HL-60 (cell line): ENCODE data around the gene VAT1L.

Experiments used
- DNase-seq, 2 experiments: peaks; one replicate each; pipeline ENCODE4 v3.0.0-alpha.2; 2010 to 2020; ENCODE audit warnings: low read depth in 1 of 2, low spot score in 1 of 2
- H3K27ac ChIP-seq: fragments of 250-450 bp; sonication (Bioruptor Pico); replicated peaks from 2 replicates; pipeline ENCODE4 v1.5.1; 2020; ENCODE audit warnings: mild to moderate bottlenecking, moderate library complexity
- H3K27me3 ChIP-seq: fragments of 250-450 bp; sonication (Bioruptor Pico); 2 replicates; pipeline ENCODE4 v1.5.1; 2021; ENCODE audit warnings: mild to moderate bottlenecking, moderate library complexity; ENCODE audit not compliant: insufficient read depth, poor library complexity, severe bottlenecking
- H3K4me3 ChIP-seq: replicated peaks from 2 replicates; pipeline ENCODE4 v1.5.1; 2011; ENCODE audit warnings: mild to moderate bottlenecking, control low read depth, low read length; ENCODE audit not compliant: insufficient read depth
- CTCF ChIP-seq: IDR thresholded peaks from one replicate; pipeline ENCODE4 v1.5.1; 2011; ENCODE audit warnings: low read length, control low read depth, inconsistent platforms; ENCODE audit not compliant: insufficient read depth
- GABPA ChIP-seq: IDR thresholded peaks from 2 replicates; pipeline ENCODE4 v1.6.1; 2012; ENCODE audit warnings: low read depth
- POLR2AphosphoS5 ChIP-seq: IDR thresholded peaks from 2 replicates; pipeline ENCODE4 v1.6.1; 2012; ENCODE audit warnings: low read depth
- REST ChIP-seq: IDR thresholded peaks from 2 replicates; pipeline ENCODE4 v1.6.1; 2012; ENCODE audit warnings: low read depth; ENCODE audit not compliant: insufficient replicate concordance
- SPI1 ChIP-seq: IDR thresholded peaks from 2 replicates; pipeline ENCODE4 v1.6.1; 2012; ENCODE audit warnings: low read depth, mild to moderate bottlenecking, borderline replicate concordance

The VAT1L gene

GRCh38 chr16:77781091-77781490, 7.3 kb upstream of the VAT1L start:
- H3K27me3 ChIP-seq = no peaks in the 10 kb centered on the region
- DNase-seq = no peak
- no peak overlapping the region for H3K27ac ChIP-seq
- H3K4me3 ChIP-seq = no peak overlapping the region
- TF ChIP-seq GABPA = no peak
- TF ChIP-seq POLR2AphosphoS5 = no peak
- no peak for TF ChIP-seq REST

- Histone ChIP-seq H3K4me3 (no peak overlapping the region), H3K27me3 (peaks cover 2% of the 10 kb centered on the region), H3K27ac (no peak overlapping the region)
- TF ChIP-seq SPI1 (peak; percentile 43; the same call in 1 of the 2 replicates), POLR2AphosphoS5 (no peak), GABPA (no peak), CTCF (no peak), REST (no peak)
- DNase-seq = peak in 1 of 2 experiments; percentile 17
Observed at GRCh38 chr16:77782694-77783093, 5.7 kb upstream of the VAT1L start.

- no peak for TF ChIP-seq POLR2AphosphoS5
- TF ChIP-seq CTCF = no peak
- no peak for TF ChIP-seq SPI1
- no peak for TF ChIP-seq GABPA
- TF ChIP-seq REST = no peak
- no peak for DNase-seq
- Histone ChIP-seq H3K4me3 (no peak overlapping the region), H3K27me3 (peaks cover 22% of the 10 kb centered on the region), H3K27ac (no peak overlapping the region)
Observed at GRCh38 chr16:77784441-77785372, 3.7 kb upstream of the VAT1L start.
